ENCODE measurements around the gene KRTAP10-3.

- TF ChIP-seq CTCF (IDR thresholded peaks at IDR 0.05; ENCODE audit: low read depth, low read length) = no peak
- TF ChIP-seq EZH2phosphoT487 (IDR thresholded peaks at IDR 0.05; ENCODE audit: low read depth) = no peak
These were observed 26.7 kb downstream of the KRTAP10-3 start for GRCh38 chr21:44531606-44532564.
